Calu3 (cell line): ENCODE results near the gene ATP13A3. TPM values are rescaled to one million over a fixed set of nuclear protein-coding genes. Genes with fewer than 3 reads are reported as not detected.

Experiments used
- BruUV-seq: library from RNA; stranded (reverse); fragments of 400-500 nt; replicated peaks from 2 replicates; lab custom pipeline; 2021; lab: Mats Ljungman, UMichigan
- CTCF ChIA-PET: fragments of 300-600 bp; sonication (Branson Sonifier 250); formaldehyde crosslinking; loops from one replicate; lab custom pipeline; 2022; ENCODE audit warnings: antibody characterized with exemption; lab: Charles Lee
- DNase-seq: peaks from one replicate; pipeline ENCODE4 v3.0.0; 2022
- H3K27ac Mint-ChIP-seq: one replicate; pipeline ENCODE4 v1.8.0; 2022; ENCODE audit warnings: mixed read lengths; ENCODE audit not compliant: unreplicated experiment
- H3K27me3 Mint-ChIP-seq: one replicate; pipeline ENCODE4 v1.8.0; 2022; ENCODE audit warnings: mixed read lengths; ENCODE audit not compliant: unreplicated experiment
- H3K36me3 Mint-ChIP-seq: one replicate; pipeline ENCODE4 v1.8.0; 2022; ENCODE audit warnings: mild to moderate bottlenecking, moderate library complexity, mixed read lengths; ENCODE audit not compliant: insufficient read depth, unreplicated experiment
- H3K4me1 Mint-ChIP-seq: one replicate; pipeline ENCODE4 v1.8.0; 2022; ENCODE audit warnings: mild to moderate bottlenecking, low read depth, mixed read lengths; ENCODE audit not compliant: unreplicated experiment
- H3K4me3 Mint-ChIP-seq: one replicate; pipeline ENCODE4 v1.8.0; 2022; ENCODE audit warnings: mild to moderate bottlenecking, low read depth, moderate library complexity, mixed read lengths; ENCODE audit not compliant: unreplicated experiment
- H3K9me3 Mint-ChIP-seq: one replicate; pipeline ENCODE4 v1.8.0; 2022; ENCODE audit warnings: low read depth, mixed read lengths; ENCODE audit not compliant: unreplicated experiment
- intact Hi-C: fragments of 100-400 bp; cut with micrococcal nuclease; formaldehyde crosslinking; loops from one replicate; pipeline ENCODE4 v1.10.0; 2022; ENCODE audit not compliant: unreplicated experiment
- total RNA-seq: library from RNA; stranded (reverse); gene quantifications from 2 replicates; pipeline ENCODE4 v1.2.3, GENCODE V29; 2022
- TF ChIP-seq, protein P1 (sequence below): fragments of 200-600 bp; IDR thresholded peaks from one replicate; pipeline ENCODE4 v1.8.0; 2022; ENCODE audit warnings: antibody characterized with exemption; ENCODE audit not compliant: unreplicated experiment

The ATP13A3 gene
- total RNA-seq, 1 experiment from 2014 or later: 229 TPM

DNA sequence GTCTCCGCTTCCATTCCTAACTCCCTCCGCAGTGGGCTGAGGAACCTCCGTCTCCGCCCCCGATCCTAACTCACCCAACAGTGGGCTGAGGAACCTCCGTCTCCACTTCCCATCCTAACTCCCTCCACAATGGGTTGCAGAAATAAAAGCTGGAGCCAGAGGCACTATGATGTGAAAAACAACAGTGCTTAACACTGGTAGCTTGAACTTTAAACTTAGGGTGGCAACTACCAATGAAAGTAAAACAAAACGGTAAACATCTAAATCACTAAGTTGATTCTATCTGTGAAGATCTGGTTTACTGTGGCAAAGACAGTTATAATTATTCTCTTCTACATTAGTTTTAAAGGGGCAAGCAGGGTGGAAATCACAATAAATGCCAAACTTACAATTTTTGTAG is 61.8 kb downstream of the ATP13A3 start:
- DNase-seq: no peak
- H3K4me3 Mint-ChIP-seq: no peak overlapping the region
- TF ChIP-seq, protein P1, sequence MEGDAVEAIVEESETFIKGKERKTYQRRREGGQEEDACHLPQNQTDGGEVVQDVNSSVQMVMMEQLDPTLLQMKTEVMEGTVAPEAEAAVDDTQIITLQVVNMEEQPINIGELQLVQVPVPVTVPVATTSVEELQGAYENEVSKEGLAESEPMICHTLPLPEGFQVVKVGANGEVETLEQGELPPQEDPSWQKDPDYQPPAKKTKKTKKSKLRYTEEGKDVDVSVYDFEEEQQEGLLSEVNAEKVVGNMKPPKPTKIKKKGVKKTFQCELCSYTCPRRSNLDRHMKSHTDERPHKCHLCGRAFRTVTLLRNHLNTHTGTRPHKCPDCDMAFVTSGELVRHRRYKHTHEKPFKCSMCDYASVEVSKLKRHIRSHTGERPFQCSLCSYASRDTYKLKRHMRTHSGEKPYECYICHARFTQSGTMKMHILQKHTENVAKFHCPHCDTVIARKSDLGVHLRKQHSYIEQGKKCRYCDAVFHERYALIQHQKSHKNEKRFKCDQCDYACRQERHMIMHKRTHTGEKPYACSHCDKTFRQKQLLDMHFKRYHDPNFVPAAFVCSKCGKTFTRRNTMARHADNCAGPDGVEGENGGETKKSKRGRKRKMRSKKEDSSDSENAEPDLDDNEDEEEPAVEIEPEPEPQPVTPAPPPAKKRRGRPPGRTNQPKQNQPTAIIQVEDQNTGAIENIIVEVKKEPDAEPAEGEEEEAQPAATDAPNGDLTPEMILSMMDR: no peak
- H3K9me3 Mint-ChIP-seq: no peaks in the 10 kb centered on the region
- no peaks in the 10 kb centered on the region for H3K4me1 Mint-ChIP-seq
- CTCF ChIA-PET: no interaction called here
- no peaks in the 10 kb centered on the region for H3K27me3 Mint-ChIP-seq
- peaks cover 35% of the 10 kb centered on the region for H3K36me3 Mint-ChIP-seq
- H3K27ac Mint-ChIP-seq: no peak overlapping the region
- intact Hi-C loops: no loop called here
- BruUV-seq: no TSS peak

DNA sequence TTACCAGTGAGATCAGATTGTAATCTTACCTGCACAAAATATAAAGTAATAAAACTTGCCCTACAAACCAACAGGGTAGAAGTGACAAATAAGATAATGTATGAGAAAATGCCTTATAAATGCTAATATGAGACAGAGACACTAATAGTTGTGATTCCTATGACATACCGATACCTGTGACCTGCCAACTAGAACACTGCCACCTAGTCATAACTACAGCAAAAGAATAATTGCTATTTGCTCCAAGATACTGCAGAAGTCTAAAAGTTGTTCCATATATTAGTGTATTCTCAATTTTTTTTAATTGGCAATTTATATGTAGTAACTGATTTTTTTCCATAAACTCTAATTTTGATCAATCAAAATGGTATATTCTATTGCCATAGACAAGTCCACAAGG is 62.4 kb downstream of the ATP13A3 start:
- intact Hi-C loops: no loop called here
- Mint-ChIP-seq H3K36me3 (peaks cover 31% of the 10 kb centered on the region), H3K4me3 (no peak overlapping the region), H3K27ac (no peak overlapping the region), H3K27me3 (no peaks in the 10 kb centered on the region), H3K4me1 (no peaks in the 10 kb centered on the region), H3K9me3 (no peaks in the 10 kb centered on the region)
- BruUV-seq: no TSS peak
- TF ChIP-seq, protein P1: no peak
- CTCF ChIA-PET: interaction anchor here (0.5 kb wide), 1 partner anchor 44 kb away, joined by 5 read pairs; no protein-coding TSS in a partner anchor
- DNase-seq: no peak

DNA sequence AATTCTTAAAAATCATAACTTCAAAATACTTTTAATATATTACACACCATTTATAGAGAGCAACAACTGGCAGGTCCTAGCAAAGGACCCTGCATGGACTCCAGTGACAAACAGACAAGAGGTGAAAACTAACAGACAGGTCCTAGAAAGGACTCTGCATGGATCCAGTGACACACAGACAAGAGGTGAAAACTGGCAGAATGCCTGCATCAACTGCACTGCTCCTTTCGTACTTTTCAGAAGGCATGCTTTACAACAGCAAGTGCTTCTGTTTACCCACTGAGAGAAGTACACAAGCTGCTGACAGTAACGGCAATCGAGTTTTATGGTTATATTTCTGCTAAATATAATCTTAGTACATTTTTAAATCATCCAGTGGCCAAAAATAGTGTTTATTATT is 63.5 kb downstream of the ATP13A3 start:
- no peaks in the 10 kb centered on the region for H3K4me1 Mint-ChIP-seq
- DNase-seq: no peak
- no peaks in the 10 kb centered on the region for H3K27me3 Mint-ChIP-seq
- TF ChIP-seq, protein P1: no peak
- H3K9me3 Mint-ChIP-seq: no peaks in the 10 kb centered on the region
- CTCF ChIA-PET: no interaction called here
- H3K4me3 Mint-ChIP-seq: no peak overlapping the region
- BruUV-seq: no TSS peak
- intact Hi-C loops: no loop called here
- H3K27ac Mint-ChIP-seq: no peak overlapping the region
- peaks cover 31% of the 10 kb centered on the region for H3K36me3 Mint-ChIP-seq

DNA sequence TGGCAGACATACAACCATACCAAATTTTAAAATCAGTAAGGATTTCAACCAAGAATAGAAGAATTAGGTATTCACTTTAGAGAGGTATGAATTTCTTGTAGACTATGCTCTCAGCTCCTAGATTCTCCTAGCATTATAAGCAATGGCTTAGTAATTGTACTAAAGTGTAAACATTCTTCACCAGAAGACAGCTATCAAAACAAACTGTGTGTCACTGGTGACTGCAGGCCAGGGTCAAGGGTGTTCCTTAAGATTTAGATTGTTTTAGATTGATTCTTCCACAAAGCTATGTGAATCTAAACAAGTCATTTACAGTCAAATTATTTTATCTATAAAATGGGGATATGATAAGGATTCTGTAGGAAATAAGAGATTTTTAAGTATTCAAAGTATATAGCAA is 64.6 kb downstream of the ATP13A3 start:
- no TSS peak for BruUV-seq
- no peak for DNase-seq
- Mint-ChIP-seq H3K9me3 (no peaks in the 10 kb centered on the region), H3K27ac (no peak overlapping the region), H3K4me1 (no peaks in the 10 kb centered on the region), H3K36me3 (peaks cover 39% of the 10 kb centered on the region), H3K27me3 (no peaks in the 10 kb centered on the region), H3K4me3 (no peak overlapping the region)
- CTCF ChIA-PET: interaction anchor here (0.9 kb wide), 1 partner anchor 172 kb away, joined by 3 read pairs; no protein-coding TSS in a partner anchor
- TF ChIP-seq, protein P1: no peak
- intact Hi-C loops: no loop called here
